KMS-11 (cell line): ENCODE data around the gene BMP7.

Experiments
- H2AFZ ChIP-seq: fragments of 200-600 bp; sonication (generic); 2 replicates; pipeline ENCODE4 v1.6.1; 2016; ENCODE audit warnings: antibody characterized with exemption, mixed run types, low read depth
- H3K27ac ChIP-seq: fragments of 200-600 bp; sonication (generic); 2 replicates; pipeline ENCODE4 v1.6.1; 2016; ENCODE audit warnings: mild to moderate bottlenecking, mixed run types
- H3K27me3 ChIP-seq: fragments of 200-600 bp; sonication (generic); 2 replicates; pipeline ENCODE4 v1.6.1; 2017; ENCODE audit warnings: mild to moderate bottlenecking, low read depth, mixed run types, moderate library complexity; ENCODE audit not compliant: insufficient read depth
- H3K36me3 ChIP-seq: fragments of 200-600 bp; sonication (generic); 2 replicates; pipeline ENCODE4 v1.6.1; 2017; ENCODE audit warnings: mild to moderate bottlenecking, mixed run types; ENCODE audit not compliant: insufficient read depth
- H3K4me1 ChIP-seq: fragments of 200-600 bp; sonication (generic); 2 replicates; pipeline ENCODE4 v1.6.1; 2016; ENCODE audit warnings: mild to moderate bottlenecking, low read depth, mixed run types; ENCODE audit not compliant: poor library complexity, severe bottlenecking
- H3K4me2 ChIP-seq: fragments of 200-600 bp; sonication (generic); 2 replicates; pipeline ENCODE4 v1.7.0; 2016; ENCODE audit warnings: mild to moderate bottlenecking, mixed run types
- H3K4me3 ChIP-seq: fragments of 200-600 bp; sonication (generic); IDR thresholded peaks from 2 replicates; pipeline ENCODE4 v1.6.1; 2017; ENCODE audit warnings: low read depth, low read length, mixed read lengths; ENCODE audit not compliant: insufficient read depth
- H3K79me2 ChIP-seq: fragments of 200-600 bp; sonication (generic); 2 replicates; pipeline ENCODE4 v1.6.1; 2016; ENCODE audit warnings: low read depth, mixed run types; ENCODE audit not compliant: insufficient read depth
- H3K9ac ChIP-seq: fragments of 200-600 bp; sonication (generic); 2 replicates; pipeline ENCODE4 v1.6.1; 2016; ENCODE audit warnings: mild to moderate bottlenecking, mixed run types
- H4K20me1 ChIP-seq: fragments of 200-600 bp; sonication (generic); 2 replicates; pipeline ENCODE4 v1.6.1; 2016; ENCODE audit warnings: mild to moderate bottlenecking, mixed run types; ENCODE audit not compliant: insufficient read depth
- TF ChIP-seq, protein P1 (sequence below): fragments of 200-600 bp; sonication (generic); conservative IDR thresholded peaks from 2 replicates; pipeline ENCODE4 v1.6.1; 2017; ENCODE audit warnings: low read depth, mild to moderate bottlenecking, antibody characterized with exemption, low read length, moderate library complexity, mixed read lengths

The BMP7 gene

DNA sequence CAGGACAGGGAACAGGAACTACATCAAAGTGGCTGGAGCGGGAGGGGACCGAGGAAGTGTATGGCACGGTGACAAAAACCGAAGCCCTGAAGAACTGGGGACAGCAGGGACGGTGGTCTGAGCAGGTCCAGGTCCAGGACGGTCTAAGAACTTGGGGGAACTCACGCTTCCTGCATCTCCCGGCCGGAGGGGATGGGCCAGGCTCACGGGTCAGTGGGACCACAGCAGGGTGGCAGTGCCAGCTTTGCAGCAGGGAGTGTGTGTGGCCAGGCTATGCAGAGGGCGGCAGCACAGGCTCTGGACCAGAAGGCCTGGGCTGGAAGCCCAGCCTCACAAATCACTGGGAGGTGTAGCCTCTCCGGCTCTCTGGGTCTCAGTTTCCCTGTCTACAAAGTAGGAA lies 123.8 kb downstream of the BMP7 start:
- no peaks in the 10 kb centered on the region for H4K20me1 ChIP-seq
- H3K79me2 ChIP-seq: no peaks in the 10 kb centered on the region
- H3K4me1 ChIP-seq: peaks cover 4% of the 10 kb centered on the region
- H3K27ac ChIP-seq: no peak overlapping the region
- H3K9ac ChIP-seq: no peak overlapping the region
- H3K27me3 ChIP-seq: no peaks in the 10 kb centered on the region; the same call in 1 of the 2 replicates
- TF ChIP-seq, protein P1, sequence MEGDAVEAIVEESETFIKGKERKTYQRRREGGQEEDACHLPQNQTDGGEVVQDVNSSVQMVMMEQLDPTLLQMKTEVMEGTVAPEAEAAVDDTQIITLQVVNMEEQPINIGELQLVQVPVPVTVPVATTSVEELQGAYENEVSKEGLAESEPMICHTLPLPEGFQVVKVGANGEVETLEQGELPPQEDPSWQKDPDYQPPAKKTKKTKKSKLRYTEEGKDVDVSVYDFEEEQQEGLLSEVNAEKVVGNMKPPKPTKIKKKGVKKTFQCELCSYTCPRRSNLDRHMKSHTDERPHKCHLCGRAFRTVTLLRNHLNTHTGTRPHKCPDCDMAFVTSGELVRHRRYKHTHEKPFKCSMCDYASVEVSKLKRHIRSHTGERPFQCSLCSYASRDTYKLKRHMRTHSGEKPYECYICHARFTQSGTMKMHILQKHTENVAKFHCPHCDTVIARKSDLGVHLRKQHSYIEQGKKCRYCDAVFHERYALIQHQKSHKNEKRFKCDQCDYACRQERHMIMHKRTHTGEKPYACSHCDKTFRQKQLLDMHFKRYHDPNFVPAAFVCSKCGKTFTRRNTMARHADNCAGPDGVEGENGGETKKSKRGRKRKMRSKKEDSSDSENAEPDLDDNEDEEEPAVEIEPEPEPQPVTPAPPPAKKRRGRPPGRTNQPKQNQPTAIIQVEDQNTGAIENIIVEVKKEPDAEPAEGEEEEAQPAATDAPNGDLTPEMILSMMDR: no peak
- no peak overlapping the region for H2AFZ ChIP-seq
- no peak overlapping the region for H3K4me3 ChIP-seq
- H3K4me2 ChIP-seq: no peak overlapping the region
- no peaks in the 10 kb centered on the region for H3K36me3 ChIP-seq

DNA sequence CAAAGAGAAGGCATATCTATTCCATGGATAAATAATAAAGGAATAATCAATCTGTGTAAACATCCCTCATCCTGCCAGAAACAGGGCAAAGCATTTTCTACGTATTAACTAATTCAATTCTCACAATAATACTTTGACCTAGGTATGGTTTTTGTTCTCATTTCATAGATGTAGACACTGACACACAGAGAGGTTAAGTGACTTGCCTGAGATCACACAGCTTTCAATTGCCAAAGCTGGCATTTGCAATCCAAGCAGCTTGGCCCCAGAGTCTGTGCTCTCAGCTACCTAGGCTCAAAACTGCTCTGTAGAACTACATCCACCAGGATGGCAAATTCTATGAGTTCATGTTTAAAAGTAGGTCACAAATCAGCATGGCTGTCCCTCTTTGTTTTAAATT lies 124.9 kb downstream of the BMP7 start:
- Histone ChIP-seq H3K27ac (no peak overlapping the region), H3K9ac (no peak overlapping the region), H3K4me2 (no peak overlapping the region), H2AFZ (no peak overlapping the region), H3K79me2 (no peaks in the 10 kb centered on the region), H3K4me3 (no peak overlapping the region), H3K36me3 (no peaks in the 10 kb centered on the region), H3K27me3 (no peaks in the 10 kb centered on the region; the same call in 1 of the 2 replicates), H3K4me1 (peaks cover 4% of the 10 kb centered on the region), H4K20me1 (no peaks in the 10 kb centered on the region)
- TF ChIP-seq, protein P1: no peak

DNA sequence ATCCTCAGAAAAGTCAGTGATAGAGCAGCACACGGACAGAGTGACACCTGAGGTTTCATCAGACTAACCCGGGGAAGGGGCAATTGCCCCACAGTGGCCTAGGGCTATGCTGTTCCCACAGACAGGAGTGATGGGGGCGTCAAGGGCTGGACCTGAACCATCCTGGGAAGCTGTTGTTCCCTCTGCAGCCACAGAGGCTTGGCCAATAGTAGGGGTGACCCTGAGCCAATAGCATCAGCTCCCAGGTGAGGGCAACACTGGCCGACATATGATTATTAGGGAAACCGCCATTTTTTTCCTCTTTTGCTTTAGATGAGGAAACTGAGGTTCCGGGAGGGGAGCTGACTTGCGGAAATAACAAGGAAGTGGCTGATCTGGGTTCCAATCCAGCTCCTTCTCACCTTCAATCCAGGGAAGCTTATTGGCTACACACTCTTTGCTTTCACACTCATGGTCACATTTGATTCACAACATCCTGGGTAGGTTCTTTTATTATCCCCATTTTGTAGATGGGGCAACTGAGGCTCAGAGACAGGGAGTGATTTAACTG lies 126.0 kb downstream of the BMP7 start:
- Histone ChIP-seq H2AFZ (no peak overlapping the region), H4K20me1 (no peaks in the 10 kb centered on the region), H3K4me2 (no peak overlapping the region), H3K79me2 (no peaks in the 10 kb centered on the region), H3K36me3 (no peaks in the 10 kb centered on the region), H3K27ac (no peak overlapping the region), H3K27me3 (no peaks in the 10 kb centered on the region), H3K4me3 (no peak overlapping the region), H3K4me1 (peaks cover 4% of the 10 kb centered on the region), H3K9ac (no peak overlapping the region)
- TF ChIP-seq, protein P1: no peak

GRCh38 chr20:57139342-57140093 lies 126.9 kb downstream of the BMP7 start:
- Histone ChIP-seq H3K27ac (no peak overlapping the region), H3K79me2 (no peaks in the 10 kb centered on the region), H3K36me3 (no peaks in the 10 kb centered on the region), H2AFZ (no peak overlapping the region), H3K27me3 (no peaks in the 10 kb centered on the region), H3K9ac (no peak overlapping the region), H3K4me1 (peaks cover 4% of the 10 kb centered on the region), H3K4me3 (no peak overlapping the region), H3K4me2 (no peak overlapping the region), H4K20me1 (no peaks in the 10 kb centered on the region)
- TF ChIP-seq, protein P1: no peak
